Measurements from ENCODE around the gene C8B.

C8B gene

DNA sequence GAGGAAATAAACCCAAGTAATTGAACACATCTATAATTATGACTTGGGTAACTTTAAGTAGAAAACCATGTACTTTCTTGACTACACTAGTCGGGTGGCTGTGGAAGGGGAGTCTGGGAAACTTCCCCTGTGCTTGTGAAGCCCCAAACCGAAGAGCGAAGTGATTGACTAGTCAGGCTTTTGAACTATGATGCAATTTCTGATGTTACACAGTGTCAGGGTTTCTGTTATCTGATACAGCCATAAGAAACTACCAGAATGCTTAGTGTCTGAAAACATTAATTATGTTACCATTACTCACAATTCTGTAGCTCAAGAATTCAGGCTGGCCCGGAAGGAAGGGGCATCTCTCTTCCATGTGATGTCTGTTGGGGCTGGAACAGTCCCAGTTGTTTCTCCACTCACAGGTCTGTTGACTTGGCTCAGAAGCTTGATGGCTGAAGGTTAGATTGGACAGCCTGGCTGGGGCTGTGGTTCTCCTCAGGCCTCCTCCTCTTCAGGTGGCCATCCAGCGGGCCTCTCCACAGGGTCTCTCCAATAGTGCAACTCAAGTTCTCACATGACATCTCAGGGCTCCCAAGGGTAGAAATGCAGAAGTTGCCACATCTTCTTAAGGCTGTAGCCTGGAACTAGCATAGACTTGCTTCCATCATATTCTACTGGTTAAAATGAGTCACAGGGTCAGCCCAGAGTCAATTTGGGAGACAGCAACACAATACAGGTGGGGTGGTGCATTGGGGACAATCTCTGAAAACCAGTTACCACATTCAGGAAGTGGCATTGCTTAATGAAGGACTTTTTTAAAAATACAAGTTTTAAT is 8.3 kb upstream of the C8B start:
- H3K4me3 ChIP-seq (ENCODE audit: low read depth, low read length): no peak overlapping the region

DNA sequence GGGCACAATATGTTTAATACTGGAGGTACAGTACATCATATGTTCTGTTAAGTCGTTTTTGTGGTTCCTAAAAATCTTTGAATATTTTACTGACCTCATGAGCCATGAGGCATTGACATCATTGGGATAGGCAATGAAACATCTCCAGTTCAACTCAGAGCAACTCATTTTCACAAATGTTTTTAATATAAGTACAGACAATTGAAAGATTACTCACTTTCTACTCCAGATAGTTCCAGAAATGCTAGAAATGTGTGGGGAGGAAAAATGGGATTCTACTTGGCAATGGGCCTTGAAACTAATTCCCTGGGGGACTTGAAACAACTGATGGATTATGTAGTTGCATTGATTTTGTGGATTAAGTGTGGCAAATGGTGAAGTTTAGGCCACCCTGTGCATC is 7.2 kb upstream of the C8B start:
- H3K4me3 ChIP-seq (ENCODE audit: low read depth, low read length): no peak overlapping the region

DNA sequence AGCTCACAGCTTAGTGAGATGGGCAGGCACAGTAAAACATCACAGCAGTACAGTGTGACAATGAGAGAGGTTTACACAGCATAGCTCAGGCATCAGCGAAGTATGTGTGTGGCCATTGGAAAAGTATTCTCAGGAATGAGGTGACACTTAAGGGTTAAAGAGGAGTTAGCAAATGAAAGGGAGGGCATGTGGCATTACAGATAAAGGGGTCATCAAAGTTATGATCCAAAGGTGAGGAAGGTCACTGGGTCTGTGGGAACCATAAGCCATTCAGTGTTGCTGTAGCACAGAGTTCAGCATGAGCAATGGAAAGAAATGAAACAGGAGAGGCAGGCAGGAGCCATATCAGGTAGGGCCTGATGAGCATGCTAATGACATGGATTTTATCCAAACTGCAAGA is 4.5 kb upstream of the C8B start:
- H3K4me3 ChIP-seq (ENCODE audit: low read depth, low read length): no peak overlapping the region

DNA sequence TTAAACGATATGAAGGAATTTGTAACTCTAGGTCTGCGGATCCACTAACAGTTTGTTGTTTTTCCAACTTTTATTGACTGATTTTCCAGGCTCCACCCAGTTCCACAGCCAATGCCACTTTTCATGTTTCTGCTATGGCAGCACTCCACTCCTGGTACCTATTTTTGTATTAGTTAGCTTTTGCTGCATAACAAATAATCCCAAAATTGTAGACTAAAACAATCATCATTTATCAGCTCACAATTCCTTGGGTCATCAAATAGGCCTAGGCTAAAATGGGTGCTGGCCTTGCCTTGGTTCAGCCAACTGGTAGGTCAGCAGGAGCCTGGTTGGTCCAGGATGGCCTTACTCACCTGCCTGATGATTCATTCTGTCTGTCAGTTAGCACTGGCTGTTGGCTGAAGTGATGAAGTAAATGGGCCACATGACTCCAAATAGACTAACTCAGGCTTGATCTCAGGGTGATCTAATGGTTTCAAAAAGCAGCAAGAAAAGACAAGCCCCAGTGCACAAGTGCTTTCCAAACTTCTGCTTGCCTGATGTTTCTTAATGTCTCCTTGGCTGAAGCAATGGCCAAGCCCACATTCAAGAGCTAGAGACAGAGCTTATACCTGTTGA is 3.2 kb upstream of the C8B start:
- no peak overlapping the region for H3K4me3 ChIP-seq (ENCODE audit: low read depth, low read length)

DNA sequence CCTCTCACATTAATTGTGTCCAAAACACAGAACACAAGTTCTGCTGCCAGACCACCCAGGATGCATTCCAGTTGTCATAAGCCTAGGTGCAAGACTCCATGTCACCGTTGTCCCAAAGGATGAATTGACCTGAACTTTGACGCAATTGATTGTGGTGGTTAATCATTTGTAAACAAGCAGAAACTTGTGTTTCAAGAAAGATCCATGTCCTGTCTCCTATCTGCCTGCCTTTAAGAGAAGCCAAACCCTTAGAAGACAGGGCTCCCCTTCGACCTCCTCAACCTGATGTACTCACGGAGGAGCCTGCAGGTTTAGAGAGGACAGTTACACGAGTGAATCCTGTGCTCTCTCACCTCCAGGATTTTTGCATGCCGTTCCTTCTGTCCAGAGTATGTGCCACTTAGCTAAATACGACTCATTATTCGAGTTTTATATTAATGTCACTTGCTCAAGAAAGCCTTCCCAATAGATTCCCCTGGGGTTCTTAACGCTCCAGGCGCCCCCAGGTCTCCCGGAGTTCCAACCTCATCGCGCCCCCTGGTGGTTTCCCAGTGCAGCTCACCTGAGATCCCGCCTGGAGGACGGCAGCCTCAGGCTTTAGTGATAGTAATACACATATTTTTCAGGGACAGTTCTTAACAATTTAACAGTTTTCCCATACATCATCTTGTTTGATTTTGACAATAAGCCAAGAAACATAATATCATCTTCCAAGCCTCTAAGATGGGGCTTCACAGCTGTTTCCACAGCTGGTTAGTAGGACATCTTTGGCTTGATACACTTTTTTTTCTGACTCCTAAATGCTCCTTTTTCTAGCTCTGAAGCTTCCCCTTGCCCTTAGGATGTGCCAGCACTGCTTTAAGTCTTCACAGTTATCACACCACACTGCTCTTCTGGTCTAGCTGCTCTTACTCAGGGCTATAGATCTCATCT is 2.4 kb upstream of the C8B start:
- no peak overlapping the region for H3K4me3 ChIP-seq (ENCODE audit: low read depth, low read length)

DNA sequence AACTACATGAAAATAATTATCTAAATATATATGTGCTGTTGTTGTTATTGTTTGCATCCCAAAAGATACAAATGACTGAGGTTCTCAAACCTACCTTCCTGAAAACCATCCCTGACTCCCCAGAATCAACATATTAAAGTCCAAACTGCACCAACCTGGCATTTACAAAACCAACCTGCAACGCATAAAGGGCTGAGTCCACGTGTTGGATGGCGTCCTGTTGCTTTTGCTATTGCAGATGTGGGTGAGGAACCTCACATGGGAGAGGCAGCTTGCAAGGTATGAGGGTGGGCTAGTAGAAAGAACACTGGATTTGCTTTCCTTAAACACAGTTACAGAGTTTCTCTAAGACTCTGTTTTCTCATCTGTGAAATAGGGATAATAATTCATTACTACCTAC is 1.5 kb upstream of the C8B start:
- H3K4me3 ChIP-seq (ENCODE audit: low read depth, low read length): no peak overlapping the region

DNA sequence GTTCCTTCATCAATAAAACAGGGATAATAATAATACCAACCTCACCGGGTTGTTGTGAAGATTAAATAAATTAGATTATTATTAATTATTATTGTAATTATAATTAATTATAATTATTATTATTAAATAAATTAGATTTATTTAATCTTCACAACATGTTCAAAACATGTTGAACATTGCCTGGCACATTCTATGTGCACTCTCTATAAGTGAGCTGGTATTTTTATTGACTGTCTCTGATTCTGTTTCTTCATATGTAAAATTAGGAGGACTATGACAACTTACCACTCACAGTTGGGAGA is 834 bp upstream of the C8B start:
- no peak overlapping the region for H3K4me3 ChIP-seq (ENCODE audit: low read depth, low read length)

DNA sequence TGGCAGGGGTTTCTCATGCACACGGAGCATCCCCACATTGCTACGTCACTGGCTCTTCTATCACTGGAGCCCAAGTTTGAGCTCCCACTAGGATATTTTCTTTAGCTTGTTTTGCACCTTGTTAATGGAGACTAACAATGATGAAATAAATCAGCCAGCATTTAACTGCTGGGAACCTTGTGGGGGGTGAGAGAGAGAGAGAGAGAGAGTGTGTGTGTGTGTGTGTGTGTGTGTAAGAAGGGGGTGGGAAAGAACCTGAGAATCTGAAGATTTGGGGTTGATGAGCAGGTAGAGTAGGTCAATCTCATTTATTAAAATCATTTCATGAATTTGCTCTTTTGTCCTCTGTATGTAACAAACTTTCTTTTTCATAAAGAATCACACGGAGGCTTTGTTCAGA is 624 bp downstream of the C8B start:
- H3K4me3 ChIP-seq (ENCODE audit: low read depth, low read length): no peak overlapping the region

DNA sequence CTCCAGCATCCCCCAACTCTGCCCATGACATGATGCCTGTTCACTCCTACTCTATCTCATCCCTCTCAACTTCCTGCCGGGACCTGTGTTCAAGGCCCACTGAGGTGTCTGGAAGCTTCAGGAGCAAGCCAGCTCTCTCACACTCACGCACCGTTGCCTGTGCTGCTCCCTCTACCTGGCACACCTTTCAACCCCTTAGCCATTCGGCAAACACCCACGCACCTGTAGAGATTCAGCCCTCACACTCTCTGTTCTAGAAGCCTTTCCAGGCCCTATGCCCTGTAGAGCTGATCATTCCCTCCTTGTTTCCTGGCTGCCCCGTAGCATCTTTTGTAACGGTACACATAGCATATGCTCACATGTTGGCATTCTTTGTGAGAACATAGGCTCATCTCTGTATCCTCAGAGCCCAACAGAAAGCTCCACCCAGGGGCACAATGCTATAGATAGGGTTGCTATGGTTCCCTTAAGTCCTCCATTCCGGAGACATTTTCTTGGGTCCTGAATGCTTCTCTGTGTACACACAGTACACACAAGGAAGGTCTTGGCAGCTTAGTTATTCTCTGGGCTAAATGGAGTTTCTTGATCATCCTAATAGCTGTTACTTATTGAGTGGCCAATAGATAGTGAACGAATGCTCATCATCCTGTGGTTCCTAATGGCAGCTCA is 1.3 kb downstream of the C8B start:
- no peak overlapping the region for H3K4me3 ChIP-seq (ENCODE audit: low read depth, low read length)

DNA sequence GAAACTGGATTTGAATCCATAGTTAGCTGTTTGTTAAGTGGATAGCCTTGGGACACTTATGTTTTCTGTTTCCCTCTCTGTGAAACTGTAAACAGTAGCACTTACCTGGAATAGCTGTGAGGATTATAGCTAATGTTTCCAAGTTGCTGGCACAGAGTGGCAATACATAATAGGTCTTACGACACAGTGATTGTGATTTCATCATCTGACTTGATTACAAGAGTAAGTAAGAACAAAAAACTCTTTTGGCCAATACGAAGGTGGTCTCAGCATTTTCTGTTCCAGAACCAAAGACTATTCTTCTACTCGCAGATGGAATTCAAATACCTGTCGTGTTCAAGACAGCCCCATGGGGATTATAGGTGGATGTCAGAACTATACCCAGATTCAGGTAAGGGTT is 2.1 kb downstream of the C8B start:
- no peak overlapping the region for H3K4me3 ChIP-seq (ENCODE audit: low read depth, low read length)

DNA sequence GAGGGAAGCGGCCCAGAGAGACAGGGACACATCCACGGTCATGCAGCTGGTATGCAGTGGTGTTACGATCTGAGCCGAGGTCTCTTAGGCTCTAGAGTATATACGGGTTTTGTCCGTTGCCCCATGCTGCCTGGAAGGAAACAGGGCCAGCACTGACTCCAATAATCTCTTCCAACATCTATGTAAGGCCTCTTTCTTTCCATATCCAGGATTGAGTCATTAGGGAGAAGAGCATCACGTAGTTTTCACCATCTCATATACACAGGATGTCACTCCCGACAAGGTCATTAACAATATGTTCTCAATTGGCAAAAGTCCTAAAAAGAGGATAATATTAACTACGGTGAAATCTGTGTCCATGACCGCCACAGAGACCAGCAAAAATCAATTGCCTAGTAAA is 4.4 kb downstream of the C8B start:
- no peak overlapping the region for H3K4me3 ChIP-seq (ENCODE audit: low read depth, low read length)

DNA sequence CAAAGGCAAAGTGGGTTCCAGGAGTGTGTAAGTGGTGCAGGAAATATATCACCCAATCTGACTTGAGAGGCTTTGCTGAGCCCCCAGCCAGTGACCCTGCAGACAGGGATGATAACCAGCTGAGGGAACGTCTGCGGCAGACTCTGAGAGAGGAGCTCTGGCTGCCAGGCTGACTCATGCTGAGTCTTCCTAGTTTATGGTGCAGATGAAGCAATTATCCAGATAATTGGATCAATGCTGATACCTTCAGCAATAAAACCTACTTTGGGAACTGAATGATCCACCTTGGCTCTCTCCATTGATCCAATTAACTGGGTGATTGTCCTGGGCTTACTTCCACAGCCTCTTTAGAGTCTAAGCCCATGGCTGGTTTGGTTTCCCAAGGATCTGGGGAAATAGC is 7.3 kb downstream of the C8B start:
- H3K4me3 ChIP-seq (ENCODE audit: low read depth, low read length): no peak overlapping the region

DNA sequence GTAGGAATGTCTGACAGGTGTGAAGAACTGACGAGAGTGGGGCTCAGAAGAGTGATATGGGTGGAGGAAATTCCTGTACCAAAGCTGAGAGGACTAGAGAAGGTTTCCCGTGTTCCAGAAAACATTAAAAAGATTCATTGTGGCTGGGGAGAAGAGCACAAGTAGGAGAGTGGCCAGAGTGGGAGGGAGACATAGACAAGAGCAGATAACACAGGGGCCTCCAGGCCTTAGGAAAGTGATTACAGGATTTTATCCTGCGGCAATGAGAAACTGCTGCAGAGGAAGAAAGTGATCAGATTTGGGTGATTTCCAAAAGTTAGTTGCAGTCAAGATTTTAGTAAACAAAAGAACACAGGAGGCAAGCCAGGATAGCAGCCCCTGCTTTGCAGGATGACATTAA is 7.9 kb downstream of the C8B start:
- no peak overlapping the region for H3K4me3 ChIP-seq (ENCODE audit: low read depth, low read length)

DNA sequence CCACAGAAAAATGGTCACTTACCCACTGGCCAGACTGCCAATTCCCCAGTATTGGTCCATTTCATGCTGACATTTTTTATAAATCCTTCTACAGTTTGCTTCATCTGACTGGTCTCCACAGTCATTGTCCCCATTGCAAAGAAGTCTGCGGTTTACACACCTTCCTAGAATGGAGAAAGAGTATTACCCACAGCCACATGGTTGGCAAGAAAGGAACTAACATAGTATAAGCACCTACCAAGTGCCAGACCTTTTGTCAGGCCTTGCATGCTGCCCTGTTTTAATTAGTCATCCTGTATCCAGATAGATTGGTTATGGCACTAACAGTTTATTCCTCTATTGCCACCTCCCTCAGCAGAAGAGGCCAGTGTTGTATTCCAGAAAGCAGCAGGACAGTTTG is 11.2 kb downstream of the C8B start:
- no peak overlapping the region for H3K4me3 ChIP-seq (ENCODE audit: low read depth, low read length)

DNA sequence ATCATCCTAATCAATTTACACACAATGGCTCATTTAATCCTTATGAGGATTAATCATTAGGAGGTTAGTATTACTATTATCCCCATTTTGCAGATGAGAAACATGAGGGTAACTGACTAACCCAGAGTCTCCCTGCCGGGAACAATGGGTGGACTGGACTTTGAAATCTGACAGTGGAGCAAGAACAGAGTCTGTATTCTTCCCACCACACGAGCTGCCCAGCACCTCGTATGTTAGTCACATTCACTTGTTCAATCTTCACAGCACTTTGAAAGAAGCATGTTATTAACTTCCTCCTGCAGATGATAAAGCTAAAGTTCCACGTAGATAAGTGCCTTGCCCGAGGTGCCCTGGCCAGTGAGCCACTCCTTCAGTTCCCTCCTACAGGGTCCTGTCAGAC is 12.4 kb downstream of the C8B start:
- no peak overlapping the region for H3K4me3 ChIP-seq (ENCODE audit: low read depth, low read length)

DNA sequence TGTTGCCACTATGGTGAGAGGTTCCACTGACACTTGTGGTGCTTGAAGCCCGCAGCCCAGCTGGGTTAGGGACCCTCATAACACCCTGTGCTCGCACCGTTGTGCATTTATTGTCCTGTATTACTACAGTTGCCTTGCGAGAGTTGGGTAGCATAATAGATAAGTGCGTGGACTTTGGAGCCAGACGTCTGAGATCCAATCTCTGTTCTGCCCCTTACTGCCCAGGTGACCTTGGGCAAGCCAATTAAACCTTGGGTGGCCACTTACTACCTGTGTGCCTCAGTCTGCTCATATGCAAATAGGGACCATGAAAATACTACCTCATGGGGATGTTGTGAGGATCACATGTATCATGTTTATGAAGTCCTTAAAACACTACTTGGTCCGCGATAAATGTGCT is 13.3 kb downstream of the C8B start:
- no peak overlapping the region for H3K4me3 ChIP-seq (ENCODE audit: low read depth, low read length)

DNA sequence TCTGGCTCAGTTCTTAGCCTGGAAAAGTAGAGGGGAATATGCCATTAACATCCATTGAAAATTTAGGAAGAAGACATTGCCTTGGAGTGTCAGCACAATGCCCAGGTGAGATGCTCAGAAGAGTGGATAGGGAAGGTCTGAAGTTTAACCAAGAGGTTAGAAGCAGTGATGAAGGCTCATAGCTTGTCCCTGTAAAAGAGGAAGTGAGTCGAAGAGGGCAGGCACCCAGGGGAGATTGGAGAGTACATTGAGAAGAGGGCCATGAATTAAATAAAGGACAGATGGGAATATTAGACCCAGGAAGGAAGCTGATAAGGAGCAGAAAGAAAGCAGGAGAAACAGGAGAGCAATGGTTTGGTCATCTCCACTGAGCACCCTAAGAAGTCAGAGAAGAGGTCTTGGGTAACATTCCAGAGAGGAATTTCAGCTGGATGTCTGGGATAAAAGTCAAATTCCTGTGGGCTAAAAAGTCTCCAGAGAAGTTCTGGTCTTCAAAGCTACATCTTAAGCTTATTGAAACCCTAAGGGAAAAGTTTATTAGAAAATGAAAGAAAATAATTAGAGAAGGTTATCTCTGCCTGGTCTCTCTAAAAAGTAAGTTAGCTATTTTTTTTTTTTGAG is 17.3 kb downstream of the C8B start:
- no peak overlapping the region for H3K4me3 ChIP-seq (ENCODE audit: low read depth, low read length)

DNA sequence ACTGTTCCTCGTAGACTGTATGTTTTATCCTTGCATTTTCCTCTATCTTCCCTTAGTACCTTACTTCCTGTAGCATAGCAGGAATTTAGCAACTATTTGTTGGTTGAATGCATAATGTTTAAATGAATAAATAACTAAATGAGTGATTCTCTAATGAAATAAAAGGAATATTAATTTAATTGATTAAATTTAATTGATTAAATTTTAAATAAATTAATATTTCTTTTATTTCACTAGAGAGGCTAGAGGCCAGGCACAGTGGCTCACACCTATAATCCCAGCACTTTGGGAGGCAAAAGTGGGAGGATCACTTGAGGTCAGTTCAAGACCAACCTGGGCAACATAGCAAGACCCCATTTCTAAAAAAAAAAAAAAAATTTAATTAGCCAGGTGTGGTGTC is 25.8 kb downstream of the C8B start:
- no peak overlapping the region for H3K4me3 ChIP-seq (ENCODE audit: low read depth, low read length)

DNA sequence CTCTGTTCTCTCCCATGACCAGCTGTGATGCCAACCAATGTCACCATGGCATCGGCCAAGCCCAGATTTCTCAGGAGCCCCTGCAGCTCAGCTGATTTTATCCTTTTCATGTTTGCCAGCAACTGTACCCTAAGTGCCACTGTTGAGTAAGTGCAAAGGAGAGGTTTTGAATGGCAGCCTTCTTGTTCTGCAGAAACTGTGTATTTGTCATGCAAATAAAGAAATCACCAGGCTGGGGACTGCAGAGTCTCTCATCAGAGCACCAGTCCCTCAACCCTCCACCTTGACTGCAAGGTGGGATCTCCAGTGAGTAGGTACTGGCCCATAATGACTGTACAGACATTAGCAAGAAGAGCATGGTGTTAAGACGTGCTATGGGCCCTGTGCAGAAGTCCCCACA is 26.6 kb downstream of the C8B start:
- H3K4me3 ChIP-seq (ENCODE audit: low read depth, low read length): no peak overlapping the region

DNA sequence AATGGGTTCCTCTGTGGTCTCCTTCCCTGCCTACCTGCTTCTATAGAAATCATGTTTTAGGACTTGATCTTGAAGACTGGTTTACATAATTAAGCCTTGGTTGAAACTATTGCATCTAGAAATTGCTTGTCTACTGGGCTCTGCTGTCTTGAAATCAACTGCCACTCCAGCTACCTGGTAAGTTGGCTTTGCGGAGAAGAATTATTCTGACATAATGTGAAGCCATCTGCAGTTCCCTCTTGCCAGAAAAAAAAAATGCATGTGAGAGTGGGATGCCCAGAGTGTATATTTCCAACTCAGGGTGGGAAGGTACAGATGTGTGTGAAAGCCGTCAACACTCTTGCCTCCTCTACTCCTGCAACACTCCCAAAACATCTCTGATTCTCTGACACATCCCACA is 27.2 kb downstream of the C8B start:
- H3K4me3 ChIP-seq (ENCODE audit: low read depth, low read length): no peak overlapping the region

DNA sequence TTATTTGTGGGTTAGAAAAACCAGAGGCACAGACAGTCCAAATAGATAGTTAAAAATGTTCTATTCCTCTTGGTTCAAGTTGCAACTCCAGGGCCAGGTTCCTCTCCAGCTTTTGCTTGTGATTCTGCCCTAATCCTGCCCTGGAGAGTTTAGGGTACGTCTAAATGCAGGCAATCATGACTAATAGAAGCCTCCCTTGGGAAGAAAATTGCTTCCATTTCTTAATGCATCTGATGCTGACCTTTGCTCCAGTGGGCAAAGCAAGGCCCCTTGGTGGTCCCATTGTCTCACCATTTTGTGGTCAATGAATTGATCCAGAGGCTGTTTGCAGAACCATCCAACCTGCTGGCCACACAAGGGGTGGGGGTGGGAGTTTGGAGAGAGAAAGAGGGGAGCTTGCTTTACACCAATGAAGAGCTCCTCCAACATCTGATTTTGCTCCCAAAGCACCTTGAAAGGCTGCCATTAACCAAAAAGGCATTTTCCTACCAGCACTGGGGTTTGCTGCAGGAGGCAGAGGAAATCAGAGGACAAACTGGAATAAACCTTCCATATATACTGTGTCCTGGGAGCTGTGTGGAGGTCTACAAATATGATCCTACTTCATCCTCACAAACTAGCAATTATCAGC is 31.3 kb downstream of the C8B start:
- H3K4me3 ChIP-seq (ENCODE audit: low read depth, low read length): no peak overlapping the region
